ENCODE measurements around the gene TAF10. TPM values are rescaled to one million over a fixed set of nuclear protein-coding genes. Genes with fewer than 3 reads are reported as not detected.

TAF10 gene
- total and polyA plus RNA-seq, 3 donors from 2014 or later, result 123 to 389 (median 210) TPM

- Histone ChIP-seq H3K4me3 (no peak overlapping the region), H3K27ac (no peak overlapping the region), H3K27me3 (no peaks in the 10 kb centered on the region), H3K36me3 (ENCODE audit: low read depth, missing control alignments) (no peaks in the 10 kb centered on the region), H3K4me1 (peaks cover 7% of the 10 kb centered on the region), H3K9me3 (no peaks in the 10 kb centered on the region)
- intact Hi-C loops (cut with DNase I; ENCODE audit: low total_unique reads), result no loop called here
- TF ChIP-seq CTCF (IDR thresholded peaks at IDR 0.05) (no peak), POLR2A (IDR thresholded peaks at IDR 0.05) (no peak)
- no peak for DNase-seq
- WGBS, 2 donors, result 93 to 94% methylated on average over 12 to 16 of the region's 16 CpGs
Measured at GRCh38 chr11:6633422-6634408, 21.7 kb upstream of the TAF10 start.

- Histone ChIP-seq H3K27me3 (no peaks in the 10 kb centered on the region), H3K4me1 (peaks cover 7% of the 10 kb centered on the region), H3K27ac (no peak overlapping the region), H3K4me3 (no peak overlapping the region), H3K9me3 (no peaks in the 10 kb centered on the region), H3K36me3 (ENCODE audit: low read depth, missing control alignments) (no peaks in the 10 kb centered on the region)
- intact Hi-C loops (cut with DNase I; ENCODE audit: low total_unique reads), result no loop called here
- no peak for DNase-seq
- 90 to 94% methylated on average over 2 to 29 of the region's 29 CpGs for WGBS, 2 donors
- no peak for TF ChIP-seq POLR2A (IDR thresholded peaks at IDR 0.05)
- TF ChIP-seq CTCF (IDR thresholded peaks at IDR 0.05), result no peak
Measured at GRCh38 chr11:6632116-6633073, 20.4 kb upstream of the TAF10 start.

- no peaks in the 10 kb centered on the region for H3K36me3 ChIP-seq (ENCODE audit: low read depth, missing control alignments)
Measured at GRCh38 chr11:6631361-6631890, 19.4 kb upstream of the TAF10 start.

More at GRCh38 chr11:6631361-6631890, 19.4 kb upstream of the TAF10 start:
- 79 to 87% methylated on average over 11 of the region's 11 CpGs for WGBS, 2 donors
- TF ChIP-seq CTCF (IDR thresholded peaks at IDR 0.05), result no peak
- no peak for TF ChIP-seq POLR2A (IDR thresholded peaks at IDR 0.05)
- H3K27me3 ChIP-seq, result no peaks in the 10 kb centered on the region
- peaks cover 7% of the 10 kb centered on the region for H3K4me1 ChIP-seq
- H3K27ac ChIP-seq, result no peak overlapping the region
- intact Hi-C loops (cut with DNase I; ENCODE audit: low total_unique reads), result no loop called here
- H3K9me3 ChIP-seq, result no peaks in the 10 kb centered on the region
- DNase-seq, result no peak
- H3K4me3 ChIP-seq, result no peak overlapping the region

All from testis (tissue), 3 donors.